Small intestine (tissue), 7 donors: ENCODE measurements around the gene AP1AR. TPM values are rescaled to one million over a fixed set of nuclear protein-coding genes. Genes with fewer than 3 reads are reported as not detected.
"Not testable (repeated sequence)": the region's sequence is repeated elsewhere in the genome, so short reads cannot be mapped to it uniquely, and the experiment has no call there.

ENCODE experiments used
- DNase-seq, 2 donors: peaks; one replicate each; pipeline versions ENCODE4 v3.0.0 to v3.0.0-alpha.2; 2013
- FAIRE-seq: peaks from 2 replicates; lab custom pipeline; 2012; peaks lifted over from hg19 to GRCh38; lab: Jason Lieb, UNC
- H3K27ac ChIP-seq, 3 donors: one replicate each; pipeline ENCODE4 v1.5.1; 2013; ENCODE audit warnings: low read length in 2 of 3, mild to moderate bottlenecking in 2 of 3, control low read depth in 1 of 3, inconsistent platforms in 1 of 3, low read depth in 1 of 3, moderate library complexity in 1 of 3
- H3K27me3 ChIP-seq, 3 donors: one replicate each; pipeline ENCODE4 v1.6.1; 2013; ENCODE audit warnings: low read length in 3 of 3, inconsistent platforms in 1 of 3; ENCODE audit not compliant: control insufficient read depth in 3 of 3, insufficient read depth in 3 of 3
- H3K36me3 ChIP-seq, 3 donors: one replicate each; pipeline ENCODE4 v1.6.1; 2013; ENCODE audit warnings: low read length in 3 of 3, inconsistent platforms in 1 of 3, low read depth in 1 of 3, mild to moderate bottlenecking in 1 of 3, moderate library complexity in 1 of 3; ENCODE audit not compliant: control insufficient read depth in 3 of 3, insufficient read depth in 2 of 3
- H3K4me1 ChIP-seq, 3 donors: one replicate each; pipeline ENCODE4 v1.6.1; 2013; ENCODE audit warnings: low read length in 2 of 3, inconsistent platforms in 1 of 3, low read depth in 1 of 3, mild to moderate bottlenecking in 1 of 3, moderate library complexity in 1 of 3; ENCODE audit not compliant: control insufficient read depth in 3 of 3, insufficient read depth in 2 of 3
- H3K4me3 ChIP-seq, 3 donors: one replicate each; pipeline ENCODE4 v1.5.1; 2013; ENCODE audit warnings: low read length in 3 of 3, control low read depth in 1 of 3, inconsistent platforms in 1 of 3, low read depth in 1 of 3, mild to moderate bottlenecking in 1 of 3, moderate library complexity in 1 of 3
- H3K9me3 ChIP-seq, 2 donors: one replicate each; pipeline ENCODE4 v1.6.1; 2013; ENCODE audit warnings: low read depth in 1 of 2, low read length in 1 of 2; ENCODE audit not compliant: control insufficient read depth in 2 of 2, insufficient read depth in 1 of 2
- WGBS, 3 donors: extraction: QIAGEN DNeasy Blood & Tissue Kit; methylation state at CpG; one replicate each; pipeline ENCODE4 v1.1.7; 2013; 5-methylcytosine and 5-hydroxymethylcytosine counted together
- polyA plus RNA-seq, 4 donors: library from polyadenylated mRNA; stranded (reverse) in 3 of 4; unstranded in 1 of 4; fragments of 200-250 nt in 3 of 4; fragments of 120-200 nt in 1 of 4; gene quantifications; one replicate each; pipeline versions ENCODE4 v1.2.1 to v1.2.3, GENCODE V29; 2013
- donor health status: healthy with polysubstance abuse.
- donor health status: control.
- donor health status: control.
- donor health status: Bipolar disorder and iron deficiency.
- donor health status: healthy.

The AP1AR gene
- polyA plus RNA-seq, 4 donors = 16.8 to 51.6 (median 26.3) TPM

- FAIRE-seq = no peak
- H3K27me3 ChIP-seq = no peaks in the 10 kb centered on the region
- DNase-seq = peak in 1 of 2 donors; percentile 13
- H3K4me3 ChIP-seq = no peak overlapping the region
- no peaks in the 10 kb centered on the region for H3K36me3 ChIP-seq
- no peaks in the 10 kb centered on the region for H3K9me3 ChIP-seq
- peaks cover 0 to 12% (median 2%) of the 10 kb centered on the region in 3 donors for H3K4me1 ChIP-seq
- 68 to 85% (median 73%) methylated on average over 5 of the region's 5 CpGs for WGBS, 3 donors
- peak overlapping the region in 2 of 3 donors; percentile 39 to 50 for H3K27ac ChIP-seq
Observed at GRCh38 chr4:112302320-112303274, 71.0 kb downstream of the AP1AR start.

- H3K4me1 ChIP-seq, H3K27ac ChIP-seq, DNase-seq, H3K27me3 ChIP-seq, H3K9me3 ChIP-seq, H3K36me3 ChIP-seq, H3K4me3 ChIP-seq, FAIRE-seq: not testable (repeated sequence)
- 55 to 69% (median 67%) methylated on average over 3 of the region's 3 CpGs for WGBS, 3 donors
Observed at GRCh38 chr4:112305477-112305876, 73.9 kb downstream of the AP1AR start.

GRCh38 chr4:112309263-112309791, 77.7 kb downstream of the AP1AR start:
- not testable (repeated sequence) for H3K27me3 ChIP-seq, H3K4me3 ChIP-seq, H3K9me3 ChIP-seq, H3K36me3 ChIP-seq, FAIRE-seq, H3K27ac ChIP-seq, H3K4me1 ChIP-seq, DNase-seq
- 55 to 78% (median 71%) methylated on average over 12 of the region's 12 CpGs for WGBS, 3 donors

- Histone ChIP-seq H3K4me1 (no peaks in the 10 kb centered on the region), H3K9me3 (no peaks in the 10 kb centered on the region), H3K36me3 (peaks cover 0 to 3% (median 0%) of the 10 kb centered on the region in 3 donors), H3K27ac (no peak overlapping the region), H3K4me3 (no peak overlapping the region), H3K27me3 (no peaks in the 10 kb centered on the region)
- WGBS, 3 donors = 85 to 92% (median 88%) methylated on average over 5 of the region's 5 CpGs
- no peak for FAIRE-seq
- DNase-seq = no peak
Observed at GRCh38 chr4:112311516-112311915, 79.9 kb downstream of the AP1AR start.

- FAIRE-seq (no peak), DNase-seq (no peak)
- Histone ChIP-seq H3K9me3 (no peaks in the 10 kb centered on the region), H3K27ac (peak overlapping the region in 1 of 3 donors; percentile 53), H3K4me1 (no peaks in the 10 kb centered on the region), H3K27me3 (no peaks in the 10 kb centered on the region), H3K36me3 (peaks cover 0 to 3% (median 0%) of the 10 kb centered on the region in 3 donors), H3K4me3 (no peak overlapping the region)
- 76 to 90% (median 82%) methylated on average over 5 of the region's 5 CpGs for WGBS, 3 donors
Observed at GRCh38 chr4:112312610-112313239, 81.1 kb downstream of the AP1AR start.

- FAIRE-seq (no peak), DNase-seq (no peak)
- Histone ChIP-seq H3K9me3 (no peaks in the 10 kb centered on the region), H3K27ac (no peak overlapping the region), H3K36me3 (peaks cover 0 to 4% (median 3%) of the 10 kb centered on the region in 3 donors), H3K27me3 (no peaks in the 10 kb centered on the region), H3K4me3 (no peak overlapping the region), H3K4me1 (no peaks in the 10 kb centered on the region)
- WGBS, 3 donors = 80 to 94% (median 94%) methylated on average over 3 of the region's 3 CpGs
Observed at GRCh38 chr4:112315446-112315845, 83.9 kb downstream of the AP1AR start.

- no peak overlapping the region for H3K4me3 ChIP-seq
- H3K27me3 ChIP-seq = no peaks in the 10 kb centered on the region
- FAIRE-seq = no peak
- 84 to 96% (median 95%) methylated on average over 2 of the region's 2 CpGs for WGBS, 3 donors
- no peaks in the 10 kb centered on the region for H3K4me1 ChIP-seq
- H3K27ac ChIP-seq = no peak overlapping the region
- H3K9me3 ChIP-seq = no peaks in the 10 kb centered on the region
- DNase-seq = no peak
- H3K36me3 ChIP-seq = peaks cover 0 to 4% (median 3%) of the 10 kb centered on the region in 3 donors
Observed at GRCh38 chr4:112316360-112316759, 84.8 kb downstream of the AP1AR start.
